H1 (cell line): ENCODE results near the gene HAS3. TPM values are rescaled to one million over a fixed set of nuclear protein-coding genes. Genes with fewer than 3 reads are reported as not detected.

Experiments used
- CTCF ChIA-PET: fragments of 300-600 bp; sonication (Branson Sonifier 250); formaldehyde crosslinking; loops from one replicate; lab custom pipeline; 2021; ENCODE audit not compliant: partially characterized antibody; lab: Charles Lee
- POLR2A ChIA-PET: fragments of 300-600 bp; sonication (Branson Sonifier 250); formaldehyde crosslinking; loops from one replicate; lab custom pipeline; 2021; ENCODE audit warnings: inconsistent platforms; ENCODE audit not compliant: partially characterized antibody; lab: Charles Lee
- DNase-seq, 2 experiments: peaks; one replicate each; pipeline versions ENCODE4 v3.0.0 to v3.0.0-alpha.2; 2010 to 2022; ENCODE audit warnings: low spot score in 2 of 2, low read depth in 1 of 2, mixed read lengths in 1 of 2
- FAIRE-seq: peaks from 2 replicates; lab custom pipeline; 2011; peaks lifted over from hg19 to GRCh38; lab: Jason Lieb, UNC
- H2AFZ ChIP-seq: 2 replicates; pipeline ENCODE4 v1.8.1; 2012; ENCODE audit warnings: low read length, inconsistent platforms
- H2AK5ac ChIP-seq: 2 replicates; pipeline ENCODE4 v1.6.1; 2013; ENCODE audit warnings: low read depth, low read length
- H2BK120ac ChIP-seq: replicated peaks from 2 replicates; pipeline ENCODE3; 2013; ENCODE audit warnings: low read depth, low read length, inconsistent platforms
- H2BK12ac ChIP-seq: 2 replicates; pipeline ENCODE4 v1.6.1; 2013; ENCODE audit warnings: low read depth, low read length
- H2BK15ac ChIP-seq: 2 replicates; pipeline ENCODE4 v1.6.1; 2013; ENCODE audit warnings: low read length
- H2BK20ac ChIP-seq: 2 replicates; pipeline ENCODE4 v1.6.1; 2013; ENCODE audit warnings: low read length
- H2BK5ac ChIP-seq: 2 replicates; pipeline ENCODE4 v1.6.1; 2013; ENCODE audit warnings: low read depth, low read length
- H3K14ac ChIP-seq: 2 replicates; pipeline ENCODE4 v1.6.1; 2013; ENCODE audit warnings: inconsistent platforms; ENCODE audit not compliant: insufficient read length
- H3K18ac ChIP-seq: 2 replicates; pipeline ENCODE4 v1.6.1; 2013; ENCODE audit warnings: low read length; ENCODE audit errors: extremely low read depth
- H3K23ac ChIP-seq: 2 replicates; pipeline ENCODE4 v1.6.1; 2013; ENCODE audit warnings: inconsistent platforms; ENCODE audit not compliant: insufficient read length
- H3K23me2 ChIP-seq: 2 replicates; pipeline ENCODE4 v1.6.1; 2013; ENCODE audit warnings: low read depth, low read length
- H3K27ac ChIP-seq: 2 replicates; pipeline ENCODE4 v1.6.1; 2011; ENCODE audit warnings: low read depth, low read length, inconsistent platforms
- H3K27me3 ChIP-seq, 4 experiments: replicated peaks in 1 of 4; 1 replicate in 1 of 4; 2 replicates in 3 of 4; pipeline versions ENCODE4 v1.6.1 to v1.8.1; 2011 to 2013; ENCODE audit warnings: low read length in 3 of 4, mild to moderate bottlenecking in 3 of 4, inconsistent platforms in 2 of 4, mixed read lengths in 2 of 4, moderate library complexity in 1 of 4; ENCODE audit not compliant: control insufficient read depth in 3 of 4, insufficient read depth in 3 of 4; ENCODE audit errors: extremely low read depth in 1 of 4
- H3K36me3 ChIP-seq, 4 experiments: 2 replicates each; pipeline versions ENCODE4 v1.6.1 to v1.8.1; 2011 to 2013; ENCODE audit warnings: mild to moderate bottlenecking in 4 of 4, low read length in 3 of 4, moderate library complexity in 2 of 4, control low read depth in 1 of 4, inconsistent platforms in 1 of 4; ENCODE audit not compliant: insufficient read depth in 4 of 4, control insufficient read depth in 2 of 4
- H3K4ac ChIP-seq: replicated peaks from 2 replicates; pipeline ENCODE3; 2013; ENCODE audit warnings: low read length, low read depth, mixed read lengths, inconsistent platforms; ENCODE audit not compliant: insufficient read length
- H3K4me1 ChIP-seq, 4 experiments: replicated peaks in 1 of 4; 1 replicate in 1 of 4; 2 replicates in 3 of 4; pipeline versions ENCODE4 v1.6.1 to v1.8.1; 2011 to 2013; ENCODE audit warnings: low read length in 3 of 4, inconsistent platforms in 2 of 4, mixed read lengths in 1 of 4; ENCODE audit not compliant: insufficient read depth in 4 of 4, control insufficient read depth in 3 of 4
- H3K4me2 ChIP-seq, 2 experiments: 2 replicates each; pipeline versions ENCODE4 v1.6.1 to v1.8.1; 2011 to 2013; ENCODE audit warnings: low read depth in 2 of 2, low read length in 2 of 2, control low read depth in 1 of 2, inconsistent platforms in 1 of 2, mild to moderate bottlenecking in 1 of 2; ENCODE audit not compliant: insufficient read depth in 1 of 2
- H3K4me3 ChIP-seq, 4 experiments: fragments of 200-600, 300-600 bp in 1 of 4; sonication (generic), shearing (Covaris generic), sonication (Bioruptor Twin) in 1 of 4; 2 replicates each; pipeline versions ENCODE4 v1.5.1 to v1.8.1; 2011 to 2016; ENCODE audit warnings: low read length in 4 of 4, low read depth in 3 of 4, control low read depth in 2 of 4, inconsistent platforms in 2 of 4, mild to moderate bottlenecking in 2 of 4, mixed read lengths in 1 of 4, moderate library complexity in 1 of 4; ENCODE audit not compliant: insufficient read depth in 2 of 4; ENCODE audit errors: extremely low read depth in 1 of 4
- H3K56ac ChIP-seq: replicated peaks from 2 replicates; pipeline ENCODE3; 2013; ENCODE audit warnings: low read depth, mild to moderate bottlenecking, mixed read lengths, low read length, inconsistent platforms; ENCODE audit not compliant: insufficient read length
- H3K79me1 ChIP-seq: 2 replicates; pipeline ENCODE4 v1.6.1; 2013; ENCODE audit warnings: low read depth, low read length, control low read depth
- H3K79me2 ChIP-seq, 2 experiments: 2 replicates each; pipeline versions ENCODE4 v1.6.1 to v1.8.1; 2012 to 2013; ENCODE audit warnings: low read length in 2 of 2, mild to moderate bottlenecking in 2 of 2, inconsistent platforms in 1 of 2; ENCODE audit not compliant: insufficient read depth in 2 of 2, control insufficient read depth in 1 of 2
- H3K9ac ChIP-seq, 4 experiments: replicated peaks in 1 of 4; 1 replicate in 1 of 4; 2 replicates in 3 of 4; pipeline versions ENCODE4 v1.6.1 to v1.8.1; 2011 to 2013; ENCODE audit warnings: low read depth in 3 of 4, low read length in 3 of 4, control low read depth in 2 of 4, mild to moderate bottlenecking in 2 of 4, moderate library complexity in 2 of 4, inconsistent platforms in 1 of 4; ENCODE audit errors: extremely low read depth in 1 of 4
- H3K9me3 ChIP-seq, 2 experiments: 2 replicates each; pipeline versions ENCODE4 v1.6.1 to v1.8.1; 2012 to 2013; ENCODE audit warnings: mild to moderate bottlenecking in 2 of 2, moderate library complexity in 2 of 2, control low read depth in 1 of 2, inconsistent platforms in 1 of 2, low read depth in 1 of 2, low read length in 1 of 2, mixed read lengths in 1 of 2; ENCODE audit not compliant: insufficient read depth in 2 of 2
- H4K20me1 ChIP-seq, 2 experiments: replicated peaks in 1 of 2; 2 replicates each; pipeline versions ENCODE3 to v1.8.1; 2011 to 2013; ENCODE audit warnings: inconsistent platforms in 2 of 2, low read length in 2 of 2, mild to moderate bottlenecking in 1 of 2; ENCODE audit not compliant: insufficient read depth in 2 of 2, control insufficient read depth in 1 of 2
- H4K5ac ChIP-seq: 2 replicates; pipeline ENCODE4 v1.6.1; 2013; ENCODE audit warnings: low read length, low read depth, mixed read lengths, inconsistent platforms; ENCODE audit not compliant: insufficient read length
- H4K8ac ChIP-seq: 2 replicates; pipeline ENCODE4 v1.8.0; 2013; ENCODE audit warnings: mild to moderate bottlenecking, moderate library complexity, low read length, inconsistent platforms; ENCODE audit not compliant: insufficient read depth; ENCODE audit errors: extremely low read depth
- H4K91ac ChIP-seq: replicated peaks from 2 replicates; pipeline ENCODE3; 2013; ENCODE audit warnings: low read length, mixed read lengths, inconsistent platforms; ENCODE audit not compliant: insufficient read length
- ATF3 ChIP-seq: IDR thresholded peaks from 2 replicates; pipeline ENCODE4 v1.6.1; 2011; ENCODE audit warnings: low read depth, mild to moderate bottlenecking, low read length; ENCODE audit not compliant: insufficient read depth
- CEBPB ChIP-seq: IDR thresholded peaks from 2 replicates; pipeline ENCODE4 v1.6.1; 2012; ENCODE audit warnings: low read depth, low read length
- CREB1 ChIP-seq: IDR thresholded peaks from 2 replicates; pipeline ENCODE4 v1.6.1; 2012; ENCODE audit warnings: inconsistent platforms
- EGR1 ChIP-seq: IDR thresholded peaks from 2 replicates; pipeline ENCODE4 v1.6.1; 2011; ENCODE audit warnings: low read depth, low read length, borderline replicate concordance
- FOSL1 ChIP-seq: IDR thresholded peaks from 2 replicates; pipeline ENCODE4 v1.6.1; 2011; ENCODE audit warnings: mild to moderate bottlenecking, low read depth, low read length, moderate library complexity; ENCODE audit not compliant: insufficient read depth
- GABPA ChIP-seq: IDR thresholded peaks from 2 replicates; pipeline ENCODE4 v1.6.1; 2011; ENCODE audit warnings: mild to moderate bottlenecking, low read length, moderate library complexity, borderline replicate concordance; ENCODE audit not compliant: insufficient read depth
- MAX ChIP-seq: IDR thresholded peaks from 2 replicates; pipeline ENCODE4 v1.6.1; 2012; ENCODE audit warnings: inconsistent platforms
- NRF1 ChIP-seq: IDR thresholded peaks from 2 replicates; pipeline ENCODE4 v1.6.1; 2011; ENCODE audit warnings: mild to moderate bottlenecking, low read depth, low read length, improper control_type of control experiment
- RAD21 ChIP-seq, 2 experiments: IDR thresholded peaks in 1 of 2; conservative IDR thresholded peaks in 1 of 2; 2 replicates each; pipeline ENCODE4 v1.6.1; 2011; ENCODE audit warnings: low read depth in 2 of 2, low read length in 2 of 2, improper control_type of control experiment in 1 of 2, inconsistent platforms in 1 of 2, mild to moderate bottlenecking in 1 of 2, moderate library complexity in 1 of 2
- RFX5 ChIP-seq: IDR thresholded peaks from 2 replicates; pipeline ENCODE4 v1.6.1; 2011; ENCODE audit warnings: low read depth, low read length, improper control_type of control experiment, borderline replicate concordance
- SIX5 ChIP-seq: IDR thresholded peaks from 2 replicates; pipeline ENCODE4 v1.6.1; 2011; ENCODE audit warnings: mild to moderate bottlenecking, low read depth, low read length
- SP1 ChIP-seq: IDR thresholded peaks from 2 replicates; pipeline ENCODE4 v1.6.1; 2011; ENCODE audit warnings: low read depth, low read length
- SP4 ChIP-seq: IDR thresholded peaks from 2 replicates; pipeline ENCODE4 v1.6.1; 2012; ENCODE audit warnings: low read length, inconsistent platforms
- TAF7 ChIP-seq: optimal IDR thresholded peaks from 2 replicates; pipeline ENCODE3; 2011; ENCODE audit warnings: low read depth, mild to moderate bottlenecking, inconsistent platforms, low read length, moderate library complexity, borderline replicate concordance
- WGBS, 2 experiments: shearing (Covaris generic) in 1 of 2; methylation state at CpG; one replicate each; pipeline versions ENCODE4 v1.1.6 to v1.1.7; 2013 to 2015; ENCODE audit warnings: low lambda C conversion rate in 2 of 2, mixed read lengths in 2 of 2, inconsistent platforms in 1 of 2, low coverage in 1 of 2, missing lambda C conversion rate in 1 of 2; ENCODE audit not compliant: insufficient replicate concordance in 2 of 2, insufficient coverage in 1 of 2, insufficient read length in 1 of 2; ENCODE audit errors: extremely low coverage in 1 of 2, missing lambda C conversion rate in 1 of 2; 5-methylcytosine and 5-hydroxymethylcytosine counted together
- polyA plus RNA-seq, 7 experiments: library from polyadenylated mRNA; depleted of rRNA in 3 of 7; stranded (reverse) in 5 of 7; unstranded in 2 of 7; fragments of >200 nt in 5 of 7; fragments of 200-250 nt in 2 of 7; gene quantifications; 1 replicate in 5 of 7; 2 replicates in 1 of 7; 4 replicates in 1 of 7; pipeline versions ENCODE4 v1.2.1 to v1.2.3, GENCODE V29; 2011 to 2013; ENCODE audit warnings: missing spikeins in 2 of 7, mixed read lengths in 2 of 7
- total RNA-seq: library from RNA; stranded (reverse); fragmentation: NEBNext Ultra II Directional; extraction: Animal tissue kit (Norgen Biotek cat#: 25700); gene quantifications from 2 replicates; pipeline ENCODE4 v1.2.1, GENCODE V29; 2021

Gene HAS3
- total and polyA plus RNA-seq, 2 of the 8 experiments (the other 6 are each of a cell fraction or from before 2014, with no cell fraction given): 32.1 to 69.6 TPM

- no peak overlapping the region for H2BK120ac ChIP-seq
- H4K91ac ChIP-seq: peak overlapping the region; percentile 57
- 0 out of 2 replicates have a peak overlapping the region, but pooled peaks have one; percentile 91 for H2BK5ac ChIP-seq
- no peak overlapping the region for H3K56ac ChIP-seq
- H3K14ac ChIP-seq: no peak overlapping the region
- TF ChIP-seq CREB1: no peak
- no peak for TF ChIP-seq CEBPB
- TF ChIP-seq FOSL1: no peak
- no peak for TF ChIP-seq SIX5
- TF ChIP-seq GABPA: no peak
- TF ChIP-seq NRF1: no peak
- no peak for TF ChIP-seq EGR1
- TF ChIP-seq RFX5: no peak
- no peak for TF ChIP-seq SP4
- no peak for TF ChIP-seq TAF7
- no peak for TF ChIP-seq MAX
- TF ChIP-seq SP1: no peak
- TF ChIP-seq ATF3: no peak
- TF ChIP-seq RAD21 (IDR thresholded peaks at IDR 0.05 in 1 of 2, conservative IDR thresholded peaks at IDR 0.05 in 1 of 2; ENCODE audit: low read depth in 2 of 2, low read length in 2 of 2): no peak
- FAIRE-seq: no peak
- POLR2A ChIA-PET: interaction anchor here (0.9 to 1.9 kb wide), 7 partner anchors 15 to 126 kb away, joined by 3 to 10 read pairs (median 4); partner anchors contain the start of gene HAS3
- no peak overlapping the region for H2AFZ ChIP-seq
- H4K20me1 ChIP-seq: no peaks in the 10 kb centered on the region
- DNase-seq: no peak
- H3K4me2 ChIP-seq: no peak overlapping the region; a peak in 1 of 4 replicates
- no peaks in the 10 kb centered on the region for H3K79me2 ChIP-seq
- peak overlapping the region; percentile 91 for H3K18ac ChIP-seq
- no peak overlapping the region for H3K4me3 ChIP-seq
- H3K4ac ChIP-seq: no peak overlapping the region
- no peak overlapping the region for H3K27ac ChIP-seq
- H3K9ac ChIP-seq: no peak overlapping the region
- H3K79me1 ChIP-seq: no peaks in the 10 kb centered on the region
- H3K23ac ChIP-seq: no peak overlapping the region
- H4K8ac ChIP-seq: no peak overlapping the region
- CTCF ChIA-PET: interaction anchor here (1.2 to 2.1 kb wide), 6 partner anchors 10 to 35 kb away, joined by 3 to 13 read pairs (median 6); no protein-coding TSS in a partner anchor
- 77% methylated on average over 4 of the region's 4 CpGs; no CpG with 5 or more reads in 1 of the 2 experiments for WGBS, 2 experiments
- H3K4me1 ChIP-seq: peaks cover 9 to 14% (median 12%) of the 10 kb centered on the region in 4 experiments
- no peak overlapping the region for H4K5ac ChIP-seq
- no peaks in the 10 kb centered on the region for H3K27me3 ChIP-seq
- no peaks in the 10 kb centered on the region for H3K23me2 ChIP-seq
- no peak overlapping the region for H2BK20ac ChIP-seq
- no peaks in the 10 kb centered on the region for H3K36me3 ChIP-seq
- H2AK5ac ChIP-seq: peak overlapping the region; percentile 41; the same call in 1 of the 2 replicates
- peak overlapping the region; percentile 20; the same call in 1 of the 2 replicates for H2BK15ac ChIP-seq
- H3K9me3 ChIP-seq: no peaks in the 10 kb centered on the region
- H2BK12ac ChIP-seq: peak overlapping the region; percentile 98; the same call in 1 of the 2 replicates
Measured at GRCh38 chr16:69088684-69089083, 16.8 kb upstream of the HAS3 start.
